ENCODE results near the gene PSMB11. TPM values are rescaled to one million over a fixed set of nuclear protein-coding genes. Genes with fewer than 3 reads are reported as not detected.
A peak's percentile ranks its signal among the peaks of the same experiment; 100 is the strongest.

The PSMB11 gene
- total and polyA plus RNA-seq, 5 experiments from 2014 or later: 0.12 to 0.36 (median 0.23) TPM; not detected in 2

DNA sequence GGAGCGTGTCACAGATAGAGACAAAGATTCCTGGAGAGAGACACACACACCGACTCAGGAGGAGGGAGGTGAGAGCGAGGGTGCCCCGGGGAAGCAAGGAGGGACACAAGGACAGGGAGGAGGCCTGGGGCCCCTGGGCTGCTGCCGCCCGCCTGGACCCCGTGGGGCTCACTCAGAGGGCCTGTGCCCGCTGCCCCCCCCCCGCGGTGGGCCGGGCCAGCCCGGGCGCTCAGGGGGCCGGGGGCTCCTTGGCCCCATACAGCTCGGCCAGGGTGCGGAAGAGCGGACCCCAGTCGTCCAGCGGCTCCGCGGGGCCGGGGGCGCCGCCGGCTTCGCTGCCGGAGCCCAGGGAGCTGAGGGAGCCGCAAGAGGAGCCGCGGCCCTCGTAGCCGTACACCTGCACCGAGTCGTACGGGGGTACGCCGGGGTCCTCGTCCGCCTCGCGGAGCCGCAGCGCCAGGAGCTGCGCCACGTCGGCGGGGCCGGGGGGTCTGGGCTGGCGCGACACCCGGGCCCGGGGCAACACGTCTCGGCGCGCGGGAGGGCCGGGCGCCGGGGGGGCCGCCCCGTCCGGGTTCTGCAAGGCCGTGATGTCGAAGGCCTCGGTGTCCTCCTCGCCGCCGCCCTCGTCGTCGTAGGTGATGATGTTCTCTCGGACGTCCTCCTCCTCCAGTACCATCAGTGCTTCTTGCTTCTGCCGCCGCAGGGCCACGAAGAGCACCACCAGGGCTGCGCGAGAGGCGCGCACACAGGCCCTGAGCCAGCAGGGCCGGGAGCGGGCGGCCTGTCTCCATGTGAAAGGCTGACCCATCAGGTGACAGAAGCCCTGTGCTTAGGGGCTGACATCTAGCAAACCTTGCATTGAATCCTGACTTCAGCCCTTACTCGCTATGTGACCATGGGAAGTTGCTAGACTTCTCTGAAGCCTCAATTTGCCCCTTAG, 6.0 kb downstream of the PSMB11 start:
- peaks cover 1 to 11% (median 7%) of the 10 kb centered on the region in 5 donors for H3K27me3 Mint-ChIP-seq
- POLR2A ChIA-PET: interaction anchor here (0.9 kb wide), 1 partner anchor 41 kb away, joined by 3 read pairs; no protein-coding TSS in a partner anchor
- H3K4me1 Mint-ChIP-seq: peaks cover 0 to 6% (median 2%) of the 10 kb centered on the region in 4 donors
- ATAC-seq: no peak
- H3K9me3 Mint-ChIP-seq: peaks cover 0 to 2% (median 0%) of the 10 kb centered on the region in 9 donors
- DNase-seq: peak in 1 of 10 donors; percentile 59
- H3K27ac Mint-ChIP-seq: no peak overlapping the region
- H3K36me3 Mint-ChIP-seq: no peaks in the 10 kb centered on the region
- H3K4me3 Mint-ChIP-seq: no peak overlapping the region

DNA sequence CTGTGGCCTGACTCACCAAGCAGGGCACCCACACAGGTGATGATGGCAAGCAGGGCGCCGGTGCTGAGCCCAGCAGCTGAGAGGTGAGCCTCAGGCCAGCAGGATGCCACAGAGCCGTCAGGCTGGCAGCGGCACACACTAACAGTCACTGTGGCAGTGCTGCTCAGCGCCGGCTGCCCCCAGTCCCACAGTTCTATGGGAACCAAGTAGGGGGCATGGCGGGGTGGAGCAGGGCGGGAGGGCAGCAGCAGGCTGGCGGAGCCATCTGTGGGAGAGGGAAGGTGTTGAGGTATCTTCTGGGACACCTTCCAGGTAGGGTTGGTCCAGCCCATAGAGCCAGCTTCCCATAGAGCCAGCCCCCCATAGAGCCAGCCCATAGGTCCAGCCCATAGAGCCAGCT, 7.0 kb downstream of the PSMB11 start:
- DNase-seq (no peak), ATAC-seq (no peak)
- Mint-ChIP-seq H3K27ac (no peak overlapping the region), H3K9me3 (peaks cover 0 to 2% (median 0%) of the 10 kb centered on the region in 9 donors), H3K4me3 (no peak overlapping the region), H3K27me3 (peaks cover 1 to 11% (median 7%) of the 10 kb centered on the region in 5 donors), H3K4me1 (peaks cover 0 to 6% (median 2%) of the 10 kb centered on the region in 4 donors), H3K36me3 (no peaks in the 10 kb centered on the region)
- POLR2A ChIA-PET: interaction anchor here (0.9 kb wide), 1 partner anchor 42 kb away, joined by 3 read pairs; no protein-coding TSS in a partner anchor

DNA sequence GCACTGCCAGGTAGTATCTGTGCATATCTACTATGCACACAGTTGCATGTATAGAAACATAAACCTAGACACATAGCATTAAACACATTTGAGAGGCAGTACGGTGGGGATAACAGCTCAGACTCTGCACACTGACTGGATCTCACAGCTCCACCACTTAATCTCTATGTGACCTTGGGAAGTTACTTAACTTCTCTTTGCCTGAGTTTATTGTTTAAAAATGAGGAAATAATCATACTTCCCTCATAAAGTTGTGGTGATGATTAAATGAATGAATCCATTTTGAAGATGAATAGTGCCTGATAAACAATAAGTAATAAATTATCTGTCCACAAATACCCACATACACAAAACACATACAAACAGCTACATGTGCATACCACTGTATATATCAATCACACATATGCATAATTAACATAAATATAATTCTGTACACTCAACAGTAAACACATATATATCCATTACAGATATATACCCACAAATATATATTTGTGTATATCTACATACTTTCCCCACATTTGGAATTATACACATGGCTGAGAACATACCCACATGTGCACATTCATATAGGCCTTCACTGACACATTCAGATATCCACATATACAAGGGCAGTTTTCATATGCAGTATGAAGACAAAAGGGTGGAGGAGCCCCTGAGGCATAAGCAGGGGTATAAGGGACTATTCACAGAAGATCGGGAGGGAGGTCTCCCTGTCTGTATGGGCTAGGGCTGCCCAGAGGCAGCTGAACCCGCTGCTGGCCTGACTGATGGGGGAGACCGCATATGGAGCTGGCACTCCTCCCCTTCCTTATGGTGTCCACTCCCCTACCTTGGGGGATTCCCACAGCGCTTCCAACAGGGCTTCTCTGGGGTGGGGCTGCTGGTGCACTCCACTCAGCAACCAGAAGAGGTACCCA, 9.4 kb downstream of the PSMB11 start:
- peaks cover 1 to 11% (median 5%) of the 10 kb centered on the region in 5 donors for H3K27me3 Mint-ChIP-seq
- H3K27ac Mint-ChIP-seq: no peak overlapping the region
- no peaks in the 10 kb centered on the region for H3K36me3 Mint-ChIP-seq
- no peak overlapping the region for H3K4me3 Mint-ChIP-seq
- POLR2A ChIA-PET: no interaction called here
- no peak for ATAC-seq
- peaks cover 0 to 2% (median 0%) of the 10 kb centered on the region in 9 donors for H3K9me3 Mint-ChIP-seq
- peaks cover 3 to 14% (median 9%) of the 10 kb centered on the region in 4 donors for H3K4me1 Mint-ChIP-seq
- DNase-seq: peak in 1 of 10 donors; percentile 11

GRCh38 chr14:23052182-23052623, 10.2 kb downstream of the PSMB11 start:
- peaks cover 9 to 22% (median 15%) of the 10 kb centered on the region in 4 donors for H3K4me1 Mint-ChIP-seq
- POLR2A ChIA-PET: no interaction called here

GRCh38 chr14:23052671-23053070, 10.7 kb downstream of the PSMB11 start:
- DNase-seq: peak in 1 of 10 donors; percentile 7
- peak overlapping the region in 1 of 10 donors; percentile 40 for H3K27ac Mint-ChIP-seq
- peaks cover 0 to 3% (median 0%) of the 10 kb centered on the region in 5 donors for H3K27me3 Mint-ChIP-seq
- no peaks in the 10 kb centered on the region for H3K36me3 Mint-ChIP-seq
- peaks cover 9 to 17% (median 13%) of the 10 kb centered on the region in 4 donors for H3K4me1 Mint-ChIP-seq
- H3K9me3 Mint-ChIP-seq: no peaks in the 10 kb centered on the region
- no peak for ATAC-seq
- H3K4me3 Mint-ChIP-seq: no peak overlapping the region
- POLR2A ChIA-PET: no interaction called here

More at GRCh38 chr14:23052182-23052623, 10.2 kb downstream of the PSMB11 start:
- Mint-ChIP-seq H3K36me3 (no peaks in the 10 kb centered on the region), H3K27me3 (peaks cover 1 to 7% (median 4%) of the 10 kb centered on the region in 5 donors), H3K4me3 (no peak overlapping the region), H3K27ac (peak overlapping the region in 2 of 10 donors; percentile 22 to 59), H3K9me3 (peaks cover 0 to 2% (median 0%) of the 10 kb centered on the region in 9 donors)
- ATAC-seq (no peak), DNase-seq (peak in 1 of 10 donors; percentile 19)

DNA sequence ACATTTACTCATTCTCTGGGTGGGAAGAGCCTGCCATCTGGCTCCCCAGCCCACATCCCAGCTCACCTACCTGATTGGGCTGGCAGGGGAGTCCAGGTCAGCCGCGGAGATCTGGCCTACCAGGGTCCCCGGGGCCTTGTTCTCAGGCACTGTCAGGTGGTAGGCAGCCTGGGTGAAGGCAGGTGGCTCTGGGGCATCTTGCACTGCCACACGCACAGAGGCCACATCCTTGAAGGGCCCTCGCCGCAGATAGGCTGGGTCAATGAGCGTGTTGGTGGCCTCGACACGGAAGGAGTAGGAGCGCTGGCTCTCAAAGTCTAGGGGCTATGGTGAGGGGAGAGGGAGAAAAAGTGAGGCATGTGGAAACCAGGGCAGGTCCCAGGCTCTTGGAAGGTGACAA, 11.4 kb downstream of the PSMB11 start:
- Mint-ChIP-seq H3K27ac (peak overlapping the region in 1 of 10 donors; percentile 53), H3K27me3 (no peaks in the 10 kb centered on the region), H3K9me3 (no peaks in the 10 kb centered on the region), H3K4me3 (no peak overlapping the region), H3K36me3 (peaks cover 0 to 4% (median 0%) of the 10 kb centered on the region in 3 donors), H3K4me1 (peaks cover 15 to 21% (median 18%) of the 10 kb centered on the region in 4 donors)
- DNase-seq: peak in 1 of 10 donors; percentile 60
- POLR2A ChIA-PET: no interaction called here
- no peak for ATAC-seq

DNA sequence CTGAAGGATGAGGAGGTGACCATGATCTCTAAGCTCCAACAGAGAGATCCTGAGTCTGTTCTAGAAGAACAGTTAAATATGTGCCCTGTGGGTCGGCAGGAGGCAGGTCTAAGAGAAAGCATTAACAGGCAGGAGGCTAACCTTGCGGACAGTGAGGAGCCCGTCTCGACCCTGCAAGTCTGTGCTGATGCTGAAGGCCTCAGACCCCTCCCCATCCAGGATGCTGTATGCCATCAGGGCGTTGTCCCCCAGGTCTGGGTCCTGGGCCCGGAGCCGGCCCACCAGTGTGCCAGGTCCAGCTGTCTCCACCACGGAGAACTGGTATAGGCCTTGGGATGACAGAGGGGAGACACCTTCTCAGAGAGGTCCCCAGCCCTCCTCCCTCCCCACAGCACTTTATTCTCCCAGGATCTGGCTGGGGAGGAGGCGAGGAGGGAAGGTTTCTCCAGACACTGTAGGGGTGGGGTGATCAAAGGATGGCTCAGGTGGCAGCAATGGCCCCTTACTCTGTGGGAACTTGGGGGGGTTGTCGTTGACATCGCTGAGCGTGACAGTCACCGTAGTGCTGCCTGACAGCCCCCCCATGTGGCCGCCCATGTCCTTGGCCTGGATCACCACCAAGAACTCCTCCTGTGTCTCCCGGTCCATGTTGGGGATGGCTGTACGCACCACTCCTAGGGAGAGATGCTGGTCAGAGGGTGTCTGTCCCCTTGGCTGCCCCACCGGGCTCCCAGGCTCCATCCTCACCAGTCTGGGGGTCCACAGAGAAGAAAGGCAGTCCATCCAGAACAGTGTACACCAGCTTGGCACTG, 12.2 kb downstream of the PSMB11 start:
- Mint-ChIP-seq H3K27me3 (no peaks in the 10 kb centered on the region), H3K4me1 (peaks cover 15 to 21% (median 18%) of the 10 kb centered on the region in 4 donors), H3K4me3 (peak overlapping the region in 2 of 10 donors; percentile 34 to 42), H3K36me3 (peaks cover 0 to 12% (median 0%) of the 10 kb centered on the region in 3 donors), H3K9me3 (no peaks in the 10 kb centered on the region), H3K27ac (peak overlapping the region in 1 of 10 donors; percentile 80)
- DNase-seq (peak in 4 of 10 donors; percentile 22 to 71 (median 40)), ATAC-seq (no peak)
- POLR2A ChIA-PET: interaction anchor here (1.0 kb wide), 1 partner anchor 47 kb away, joined by 4 read pairs; no protein-coding TSS in a partner anchor

GRCh38 chr14:23055147-23055550, 13.1 kb downstream of the PSMB11 start:
- no peaks in the 10 kb centered on the region for H3K9me3 Mint-ChIP-seq
- DNase-seq: no peak
- peak overlapping the region in 1 of 10 donors; percentile 18 for H3K27ac Mint-ChIP-seq
- POLR2A ChIA-PET: interaction anchor here (1.0 to 1.6 kb wide), 2 partner anchors 48 to 60 kb away, joined by 4 to 9 read pairs; no protein-coding TSS in a partner anchor
- no peak for ATAC-seq
- H3K4me1 Mint-ChIP-seq: peaks cover 15 to 21% (median 20%) of the 10 kb centered on the region in 4 donors
- H3K36me3 Mint-ChIP-seq: peaks cover 0 to 21% (median 3%) of the 10 kb centered on the region in 3 donors
- no peak overlapping the region for H3K4me3 Mint-ChIP-seq
- H3K27me3 Mint-ChIP-seq: no peaks in the 10 kb centered on the region

GRCh38 chr14:23055621-23056144, 13.7 kb downstream of the PSMB11 start:
- Mint-ChIP-seq H3K4me1 (peaks cover 15 to 21% (median 20%) of the 10 kb centered on the region in 4 donors), H3K36me3 (peaks cover 0 to 26% (median 4%) of the 10 kb centered on the region in 3 donors), H3K27me3 (no peaks in the 10 kb centered on the region), H3K27ac (peak overlapping the region in 5 of 10 donors; percentile 13 to 51 (median 43)), H3K4me3 (peak overlapping the region; percentile 77 to 96 (median 84)), H3K9me3 (no peaks in the 10 kb centered on the region)
- no peak for DNase-seq
- POLR2A ChIA-PET: interaction anchor here (1.5 to 1.6 kb wide), 2 partner anchors 49 to 61 kb away, joined by 8 to 9 read pairs; no protein-coding TSS in a partner anchor
- no peak for ATAC-seq

- Mint-ChIP-seq H3K4me3 (peak overlapping the region; percentile 77 to 96 (median 85)), H3K27me3 (no peaks in the 10 kb centered on the region), H3K36me3 (peaks cover 0 to 33% (median 9%) of the 10 kb centered on the region in 3 donors), H3K4me1 (peaks cover 15 to 21% (median 20%) of the 10 kb centered on the region in 4 donors), H3K27ac (peak overlapping the region in 9 of 10 donors; percentile 6 to 91 (median 46)), H3K9me3 (no peaks in the 10 kb centered on the region)
- POLR2A ChIA-PET: interaction anchor here (0.6 to 4.2 kb wide), 5 partner anchors 38 to 75 kb away, joined by 3 to 44 read pairs (median 8); no protein-coding TSS in a partner anchor
- ATAC-seq (peak; percentile 65 to 73), DNase-seq (peak; percentile 42 to 78 (median 64))
These were observed 14.3 kb downstream of the PSMB11 start for GRCh38 chr14:23056145-23056955.
